ENCODE results near the gene PKM. TPM values are rescaled to one million over a fixed set of nuclear protein-coding genes. Genes with fewer than 3 reads are reported as not detected.

The PKM gene
- total RNA-seq, 1 experiment from 2014 or later = 828 TPM

- Mint-ChIP-seq H3K4me3 (ENCODE audit: unreplicated experiment) (peak overlapping the region; percentile 61), H3K27me3 (ENCODE audit: insufficient read depth, unreplicated experiment) (no peaks in the 10 kb centered on the region), H3K27ac (ENCODE audit: low read depth, unreplicated experiment) (peak overlapping the region; percentile 89), H3K4me1 (ENCODE audit: insufficient read depth, unreplicated experiment) (peaks cover 17% of the 10 kb centered on the region), H3K9me3 (ENCODE audit: unreplicated experiment) (no peaks in the 10 kb centered on the region), H3K36me3 (ENCODE audit: insufficient read depth, unreplicated experiment) (peaks cover 14% of the 10 kb centered on the region)
- TSS peak; percentile 81 for BruUV-seq (replicated peaks)
- intact Hi-C loops (cut with micrococcal nuclease) = loop anchor here (1.0 kb wide), 1 partner anchor 16 kb away; no protein-coding TSS in a partner anchor
- DNase-seq (ENCODE audit: unreplicated experiment) = no peak
- POLR2A ChIA-PET = interaction anchor here (1.3 to 5.8 kb wide), 7 partner anchors 9 to 238 kb away, joined by 3 to 88 read pairs (median 7); partner anchors contain the start of gene PKM
- TF ChIP-seq CTCF (IDR thresholded peaks at IDR 0.05; ENCODE audit: unreplicated experiment) = no peak
- CTCF ChIA-PET = interaction anchor here (0.8 kb wide), 1 partner anchor 14 kb away, joined by 4 read pairs; no protein-coding TSS in a partner anchor
These were observed 6.8 kb upstream of the PKM start for GRCh38 chr15:72237853-72238224.

GRCh38 chr15:72237029-72237852 is 6.3 kb upstream of the PKM start:
- peak overlapping the region; percentile 61 for H3K4me3 Mint-ChIP-seq (ENCODE audit: unreplicated experiment)
- peaks cover 21% of the 10 kb centered on the region for H3K4me1 Mint-ChIP-seq (ENCODE audit: insufficient read depth, unreplicated experiment)
- H3K9me3 Mint-ChIP-seq (ENCODE audit: unreplicated experiment) = no peaks in the 10 kb centered on the region
- no peaks in the 10 kb centered on the region for H3K27me3 Mint-ChIP-seq (ENCODE audit: insufficient read depth, unreplicated experiment)
- ChIA-PET CTCF (interaction anchor here (0.7 to 0.8 kb wide), 2 partner anchors 14 to 39 kb away, joined by 4 read pairs; no protein-coding TSS in a partner anchor), POLR2A (interaction anchor here (1.2 to 5.8 kb wide), 8 partner anchors 9 to 39 kb away, joined by 4 to 88 read pairs (median 7); partner anchors contain the start of gene PKM)
- TF ChIP-seq CTCF (IDR thresholded peaks at IDR 0.05; ENCODE audit: unreplicated experiment) = no peak
- intact Hi-C loops (cut with micrococcal nuclease) = loop anchor here (1.0 kb wide), 1 partner anchor 15 kb away; no protein-coding TSS in a partner anchor
- BruUV-seq (replicated peaks) = TSS peak; percentile 89
- DNase-seq (ENCODE audit: unreplicated experiment) = peak; percentile 99
- peak overlapping the region; percentile 89 for H3K27ac Mint-ChIP-seq (ENCODE audit: low read depth, unreplicated experiment)
- H3K36me3 Mint-ChIP-seq (ENCODE audit: insufficient read depth, unreplicated experiment) = peaks cover 10% of the 10 kb centered on the region

GRCh38 chr15:72236381-72237003 is 5.5 kb upstream of the PKM start:
- ChIA-PET CTCF (interaction anchor here (0.6 to 0.9 kb wide), 3 partner anchors 12 to 38 kb away, joined by 3 to 4 read pairs (median 4); no protein-coding TSS in a partner anchor), POLR2A (interaction anchor here (1.2 to 5.8 kb wide), 7 partner anchors 8 to 38 kb away, joined by 4 to 88 read pairs (median 7); partner anchors contain the start of gene PKM)
- DNase-seq (ENCODE audit: unreplicated experiment) = no peak
- Mint-ChIP-seq H3K9me3 (ENCODE audit: unreplicated experiment) (no peaks in the 10 kb centered on the region), H3K36me3 (ENCODE audit: insufficient read depth, unreplicated experiment) (peaks cover 3% of the 10 kb centered on the region), H3K4me1 (ENCODE audit: insufficient read depth, unreplicated experiment) (peaks cover 25% of the 10 kb centered on the region), H3K27me3 (ENCODE audit: insufficient read depth, unreplicated experiment) (no peaks in the 10 kb centered on the region), H3K4me3 (ENCODE audit: unreplicated experiment) (peak overlapping the region; percentile 61), H3K27ac (ENCODE audit: low read depth, unreplicated experiment) (peak overlapping the region; percentile 89)
- TF ChIP-seq CTCF (IDR thresholded peaks at IDR 0.05; ENCODE audit: unreplicated experiment) = no peak
- intact Hi-C loops (cut with micrococcal nuclease) = loop anchor here (1.0 kb wide), 1 partner anchor 14 kb away; no protein-coding TSS in a partner anchor
- BruUV-seq (replicated peaks) = no TSS peak

GRCh38 chr15:72235298-72235697 is 4.3 kb upstream of the PKM start:
- H3K27ac Mint-ChIP-seq (ENCODE audit: low read depth, unreplicated experiment) = no peak overlapping the region
- H3K9me3 Mint-ChIP-seq (ENCODE audit: unreplicated experiment) = no peaks in the 10 kb centered on the region
- peaks cover 25% of the 10 kb centered on the region for H3K4me1 Mint-ChIP-seq (ENCODE audit: insufficient read depth, unreplicated experiment)

More at GRCh38 chr15:72235298-72235697, 4.3 kb upstream of the PKM start:
- no peak for DNase-seq (ENCODE audit: unreplicated experiment)
- ChIA-PET CTCF (interaction anchor here (0.7 to 0.9 kb wide), 2 partner anchors 24 to 28 kb away, joined by 3 to 6 read pairs; no protein-coding TSS in a partner anchor), POLR2A (interaction anchor here (0.7 to 6.9 kb wide), 4 partner anchors 9 to 239 kb away, joined by 3 to 146 read pairs (median 3); partner anchors contain the start of gene ARIH1)
- no peaks in the 10 kb centered on the region for H3K27me3 Mint-ChIP-seq (ENCODE audit: insufficient read depth, unreplicated experiment)
- no TSS peak for BruUV-seq (replicated peaks)
- intact Hi-C loops (cut with micrococcal nuclease) = no loop called here
- TF ChIP-seq CTCF (IDR thresholded peaks at IDR 0.05; ENCODE audit: unreplicated experiment) = no peak
- H3K36me3 Mint-ChIP-seq (ENCODE audit: insufficient read depth, unreplicated experiment) = no peaks in the 10 kb centered on the region
- no peak overlapping the region for H3K4me3 Mint-ChIP-seq (ENCODE audit: unreplicated experiment)

Data from MCF 10A (cell line).